MM.1S (cell line): Measurements from ENCODE around the gene ANKRD36.

Experiments
- CTCF ChIP-seq: fragments of 300-600 bp; sonication (generic); IDR thresholded peaks from 2 replicates; pipeline ENCODE4 v1.5.1; 2016; ENCODE audit warnings: antibody characterized with exemption, low read length, mixed read lengths
- EZH2 ChIP-seq: fragments of 300-600 bp; sonication (generic); optimal IDR thresholded peaks from 2 replicates; pipeline ENCODE3; 2017; ENCODE audit warnings: low read depth, mild to moderate bottlenecking, antibody characterized with exemption, low read length, mixed read lengths
- EZH2phosphoT487 ChIP-seq: fragments of 300-600 bp; sonication (generic); IDR thresholded peaks from 2 replicates; pipeline ENCODE4 v1.6.1; 2018; ENCODE audit warnings: antibody characterized with exemption, low read length

DNA sequence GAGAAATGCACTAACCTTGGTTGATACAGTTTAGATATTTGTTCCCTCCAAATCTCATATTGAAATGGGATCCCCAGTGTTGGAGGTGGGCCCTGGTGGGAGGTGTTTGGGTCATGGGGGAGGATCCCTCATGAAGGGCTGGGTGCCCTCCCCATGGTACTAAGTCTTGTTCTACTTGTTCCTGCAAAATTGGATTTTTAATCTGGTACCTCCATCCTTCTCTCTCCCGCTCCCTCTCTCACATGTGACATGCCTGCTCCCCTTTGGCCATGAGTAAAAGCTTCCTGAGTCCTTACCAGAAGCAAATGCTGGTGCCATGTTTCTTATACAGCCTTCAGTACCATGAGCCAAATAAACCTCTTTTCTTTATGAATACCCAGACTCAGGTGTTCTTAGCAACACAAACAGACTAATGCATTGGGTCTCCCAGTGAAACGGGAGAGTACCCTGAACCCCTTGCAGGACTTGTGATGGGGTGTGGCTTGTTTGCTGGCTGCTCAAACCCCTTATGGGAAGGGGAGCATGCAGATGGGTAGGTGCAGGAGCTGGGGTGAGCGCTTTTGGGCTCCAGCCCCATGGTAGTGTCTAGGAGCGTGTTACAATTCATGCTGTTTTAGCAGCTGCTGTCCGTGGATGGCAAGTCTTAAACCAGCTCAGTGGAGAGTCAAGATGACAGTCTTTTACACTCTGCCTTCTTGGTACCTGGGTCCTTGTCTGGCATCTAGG, 45.5 kb upstream of the ANKRD36 start:
- TF ChIP-seq CTCF: no peak
- no peak for TF ChIP-seq EZH2
- no peak for TF ChIP-seq EZH2phosphoT487
